Adrenal gland (tissue), 12 donors: ENCODE results near the gene BCAR1. TPM values are rescaled to one million over a fixed set of nuclear protein-coding genes. Genes with fewer than 3 reads are reported as not detected.

Source experiments
- DNase-seq, 7 donors: peaks; one replicate each; pipeline ENCODE4 v3.0.0-alpha.2; 2019 to 2020
- H3K27ac ChIP-seq, 5 donors: fragments of 200-600 bp; sonication (generic) in 4 of 5; 1 replicate in 3 of 5; 2 replicates in 2 of 5; pipeline versions ENCODE4 v1.5.1 to v1.8.0; 2016 to 2020; ENCODE audit warnings: mild to moderate bottlenecking in 1 of 5
- H3K27me3 ChIP-seq: fragments of 200-600 bp; 2 replicates; pipeline ENCODE4 v1.8.0; 2021
- H3K36me3 ChIP-seq, 2 donors: fragments of 200-600 bp; replicated peaks in 1 of 2; 1 replicate in 1 of 2; 2 replicates in 1 of 2; pipeline versions ENCODE4 v1.5.1 to v1.8.0; 2018 to 2022
- H3K4me1 ChIP-seq, 2 donors: fragments of 200-600 bp; replicated peaks in 1 of 2; 1 replicate in 1 of 2; 2 replicates in 1 of 2; pipeline versions ENCODE4 v1.5.1 to v1.8.0; 2018 to 2021
- H3K4me3 ChIP-seq, 4 donors: fragments of 200-600 bp; sonication (generic) in 3 of 4; one replicate each; pipeline ENCODE4 v1.5.1; 2016 to 2018
- H3K9me3 ChIP-seq, 3 donors: fragments of 200-600 bp; sonication (generic) in 1 of 3; replicated peaks in 1 of 3; 1 replicate in 2 of 3; 2 replicates in 1 of 3; pipeline versions ENCODE4 v1.5.1 to v1.8.0; 2016 to 2021
- POLR2A ChIP-seq, 2 donors: fragments of 450-650 bp; IDR thresholded peaks; one replicate each; pipeline ENCODE4 v1.6.1; 2017; ENCODE audit warnings: antibody characterized with exemption in 2 of 2, mild to moderate bottlenecking in 2 of 2, moderate library complexity in 1 of 2
- WGBS, 4 donors: extraction: QIAGEN DNeasy Blood & Tissue Kit in 2 of 4; methylation state at CpG; one replicate each; pipeline versions ENCODE4 v1.1.5 to v1.1.7; 2013 to 2017; 5-methylcytosine and 5-hydroxymethylcytosine counted together
- intact Hi-C, 2 donors: fragments of 100-400 bp; cut with DNase I; formaldehyde crosslinking; loops; one replicate each; pipeline versions ENCODE4 v1.14.1 to v1.15.0; 2022 to 2023
- polyA plus RNA-seq, 3 donors: library from polyadenylated mRNA; stranded (reverse); fragments of 200-250 nt in 2 of 3; fragments of 350-450 nt in 1 of 3; fragmentation: Illumina TruSeq in 1 of 3; extraction: RNeasy Lipid Tissue Mini Kit (QIAGEN cat#74804) in 1 of 3; gene quantifications; one replicate each; pipeline ENCODE4 v1.2.3, GENCODE V29; 2013 to 2014
- total RNA-seq, 9 donors: library from RNA; depleted of rRNA in 4 of 9; stranded (reverse); fragments of >200 nt in 4 of 9; fragments of 120-200 nt in 1 of 9; fragmentation: NEBNext Ultra II Directional in 1 of 9; extraction: Animal tissue kit (Norgen Biotek cat#: 25700) in 1 of 9; gene quantifications; one replicate each; pipeline versions ENCODE4 v1.1.0 to v1.2.4, GENCODE V29; 2013 to 2023
- TF ChIP-seq, protein P1 (sequence below), 6 experiments: fragments of 450-650 bp in 4 of 6; fragments of 200-600 bp in 2 of 6; sonication (generic) in 1 of 6; IDR thresholded peaks; 1 replicate in 5 of 6; 2 replicates in 1 of 6; pipeline versions ENCODE4 v1.5.1 to v1.8.0; 2016 to 2021; ENCODE audit warnings: antibody characterized with exemption in 6 of 6, mild to moderate bottlenecking in 2 of 6, moderate library complexity in 1 of 6
- donor health status: healthy with polysubstance abuse.
- donor health status: Bipolar disorder and iron deficiency.
- donor health status: DM: yes; HTN: yes; CAD: no.
- donor health status: DM: no; HTN: no; CAD: no.
- donor health status: DM: no; HTN: no; CAD: no.
- donor health status: DM: yes; HTN: yes; CAD: no.

The BCAR1 gene
- total and polyA plus RNA-seq, 12 donors: 10.2 to 87.7 (median 63.8) TPM

DNA sequence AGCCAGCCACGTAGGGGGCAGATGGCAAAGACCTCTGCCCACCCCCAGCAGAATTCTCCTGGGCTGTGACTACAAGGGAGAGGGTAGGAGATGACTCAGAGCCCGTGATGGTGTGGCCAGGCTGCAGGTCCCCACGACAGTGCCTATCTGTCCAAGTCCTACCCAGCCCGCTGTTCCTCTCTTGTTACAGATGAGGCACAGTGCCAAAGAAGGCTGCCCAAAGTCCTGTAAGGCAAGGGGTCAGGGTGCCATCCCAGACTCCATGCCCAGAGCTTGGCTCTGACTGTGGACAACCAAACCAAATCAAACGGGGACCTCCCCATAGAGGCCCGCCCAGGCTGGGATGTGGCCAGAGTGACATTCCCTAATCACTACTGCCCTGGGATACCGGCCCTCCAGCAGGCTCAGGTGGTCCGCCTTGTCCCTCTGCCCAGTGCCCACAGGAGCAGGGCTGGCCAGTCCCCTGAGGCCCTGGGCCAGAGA lies 12.6 kb upstream of the BCAR1 start:
- intact Hi-C loops: no loop called here
- WGBS, 4 donors: 25 to 40% (median 35%) methylated on average over 1 to 8 of the region's 8 CpGs

DNA sequence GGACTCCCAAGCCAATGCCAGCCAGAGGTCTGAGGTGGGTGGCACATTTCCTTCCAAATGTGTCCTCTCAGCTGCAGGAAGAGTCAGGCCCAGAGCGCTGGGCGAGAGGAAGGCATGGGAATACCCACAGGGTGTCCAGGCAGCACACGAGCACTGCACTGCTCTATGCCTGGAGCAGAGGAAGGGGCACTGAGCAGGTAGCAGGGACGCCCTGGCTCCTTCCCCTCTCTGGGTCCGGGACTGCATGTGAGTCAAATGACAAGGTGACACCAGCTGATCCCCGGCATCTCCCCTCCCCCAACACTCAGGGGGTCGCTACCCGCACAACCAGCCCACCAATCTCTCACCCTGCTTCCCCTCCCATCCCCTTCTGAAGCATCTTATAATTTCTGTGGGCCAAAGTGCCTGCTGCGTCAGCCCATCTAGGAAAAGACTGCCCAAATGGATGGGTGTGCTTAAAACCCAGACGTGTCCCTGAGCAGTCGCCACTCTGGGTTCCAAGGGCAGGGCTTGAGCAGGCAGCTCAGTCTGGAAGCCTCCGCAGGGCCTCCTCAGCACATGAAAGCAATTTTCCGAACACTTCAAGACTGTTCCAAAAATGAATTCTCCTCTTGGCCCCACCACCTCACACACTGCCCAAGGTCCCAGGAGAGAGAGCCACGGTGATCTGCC lies 12.0 kb upstream of the BCAR1 start:
- Histone ChIP-seq H3K27ac (peak overlapping the region in 4 of 5 donors; percentile 76 to 97 (median 89)), H3K4me1 (peaks cover 45 to 68% of the 10 kb centered on the region in 2 donors), H3K36me3 (no peaks in the 10 kb centered on the region), H3K27me3 (no peaks in the 10 kb centered on the region), H3K9me3 (no peaks in the 10 kb centered on the region), H3K4me3 (peak overlapping the region in 1 of 4 donors; percentile 100)
- DNase-seq: peak in 3 of 7 donors; percentile 58 to 78 (median 74)
- intact Hi-C loops: no loop called here
- 30 to 40% (median 37%) methylated on average over 2 to 14 of the region's 14 CpGs for WGBS, 4 donors
- TF ChIP-seq POLR2A (IDR thresholded peaks at IDR 0.05): no peak
- TF ChIP-seq, protein P1, sequence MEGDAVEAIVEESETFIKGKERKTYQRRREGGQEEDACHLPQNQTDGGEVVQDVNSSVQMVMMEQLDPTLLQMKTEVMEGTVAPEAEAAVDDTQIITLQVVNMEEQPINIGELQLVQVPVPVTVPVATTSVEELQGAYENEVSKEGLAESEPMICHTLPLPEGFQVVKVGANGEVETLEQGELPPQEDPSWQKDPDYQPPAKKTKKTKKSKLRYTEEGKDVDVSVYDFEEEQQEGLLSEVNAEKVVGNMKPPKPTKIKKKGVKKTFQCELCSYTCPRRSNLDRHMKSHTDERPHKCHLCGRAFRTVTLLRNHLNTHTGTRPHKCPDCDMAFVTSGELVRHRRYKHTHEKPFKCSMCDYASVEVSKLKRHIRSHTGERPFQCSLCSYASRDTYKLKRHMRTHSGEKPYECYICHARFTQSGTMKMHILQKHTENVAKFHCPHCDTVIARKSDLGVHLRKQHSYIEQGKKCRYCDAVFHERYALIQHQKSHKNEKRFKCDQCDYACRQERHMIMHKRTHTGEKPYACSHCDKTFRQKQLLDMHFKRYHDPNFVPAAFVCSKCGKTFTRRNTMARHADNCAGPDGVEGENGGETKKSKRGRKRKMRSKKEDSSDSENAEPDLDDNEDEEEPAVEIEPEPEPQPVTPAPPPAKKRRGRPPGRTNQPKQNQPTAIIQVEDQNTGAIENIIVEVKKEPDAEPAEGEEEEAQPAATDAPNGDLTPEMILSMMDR (IDR thresholded peaks at IDR 0.05): no peak

More for the DNA sequence above, 12.6 kb upstream of the BCAR1 start:
- Histone ChIP-seq H3K9me3 (no peaks in the 10 kb centered on the region), H3K27me3 (no peaks in the 10 kb centered on the region), H3K36me3 (no peaks in the 10 kb centered on the region), H3K4me3 (peak overlapping the region in 1 of 4 donors; percentile 100), H3K27ac (peak overlapping the region; percentile 12 to 97 (median 87)), H3K4me1 (peaks cover 45 to 67% of the 10 kb centered on the region in 2 donors)
- TF ChIP-seq, protein P1 (IDR thresholded peaks at IDR 0.05): no peak
- TF ChIP-seq POLR2A (IDR thresholded peaks at IDR 0.05): peak in 1 of 2 donors; percentile 74
- peak; percentile 82 to 94 (median 92) for DNase-seq

DNA sequence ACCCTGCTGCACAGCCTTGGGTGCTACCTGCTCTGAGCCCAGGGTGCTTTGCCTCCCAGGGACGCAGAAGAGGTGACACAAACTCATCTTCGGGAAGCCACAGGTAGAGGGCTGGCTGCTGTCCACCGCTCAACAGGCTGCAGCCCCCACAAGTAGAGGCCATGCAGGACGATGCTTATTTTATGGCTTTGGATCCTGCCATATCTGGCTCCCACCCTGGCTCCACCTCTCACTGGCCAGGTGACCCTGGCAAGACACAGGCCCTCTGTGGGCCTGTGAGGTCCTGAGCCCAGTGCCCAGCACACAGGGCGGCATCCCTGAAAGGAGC lies 11.3 kb upstream of the BCAR1 start:
- intact Hi-C loops: no loop called here
- peak overlapping the region in 4 of 5 donors; percentile 76 to 97 (median 89) for H3K27ac ChIP-seq
- H3K27me3 ChIP-seq: no peaks in the 10 kb centered on the region
- no peak overlapping the region for H3K4me3 ChIP-seq
- TF ChIP-seq, protein P1 (IDR thresholded peaks at IDR 0.05): no peak
- no peak for TF ChIP-seq POLR2A (IDR thresholded peaks at IDR 0.05)
- H3K36me3 ChIP-seq: no peaks in the 10 kb centered on the region
- H3K9me3 ChIP-seq: no peaks in the 10 kb centered on the region
- no peak for DNase-seq
- H3K4me1 ChIP-seq: peaks cover 40 to 69% of the 10 kb centered on the region in 2 donors
- 66 to 82% (median 72%) methylated on average over 3 to 5 of the region's 5 CpGs for WGBS, 4 donors

DNA sequence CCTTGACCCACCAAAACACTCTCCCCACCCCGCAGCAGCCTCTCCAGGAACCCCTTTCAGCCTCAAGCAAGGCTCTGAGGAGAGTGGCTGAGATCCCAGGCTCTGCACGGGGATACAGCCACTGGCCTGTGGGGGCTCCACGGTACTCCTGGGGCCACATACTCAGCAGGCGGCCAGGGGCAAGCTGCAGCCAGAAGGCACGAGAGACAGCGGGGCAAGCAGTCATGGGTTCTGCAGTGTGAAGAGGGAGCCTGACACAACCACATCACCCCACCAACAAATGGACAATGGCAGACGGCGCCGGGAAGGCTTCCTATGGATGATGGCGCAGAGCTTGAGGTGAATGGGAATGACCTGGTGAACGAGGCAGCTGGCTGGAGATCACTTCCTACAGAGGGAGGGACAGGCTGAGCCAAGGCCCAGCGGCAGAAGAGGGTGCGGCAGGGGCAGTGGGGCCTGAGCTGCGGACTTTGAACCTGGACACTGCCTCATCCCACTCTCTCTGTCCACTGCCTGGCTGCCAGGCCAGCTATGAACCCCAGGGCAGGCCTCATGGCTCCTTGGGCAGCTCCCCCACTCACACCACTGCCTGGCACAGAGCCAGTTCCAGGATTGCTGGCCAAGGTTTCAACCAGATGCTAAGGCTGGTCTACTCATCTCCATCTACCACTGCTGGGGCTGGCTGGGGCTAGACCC lies 10.8 kb upstream of the BCAR1 start:
- DNase-seq: peak in 6 of 7 donors; percentile 37 to 80 (median 62)
- Histone ChIP-seq H3K27me3 (no peaks in the 10 kb centered on the region), H3K4me1 (peaks cover 38 to 71% of the 10 kb centered on the region in 2 donors), H3K27ac (peak overlapping the region in 4 of 5 donors; percentile 76 to 97 (median 89)), H3K36me3 (no peaks in the 10 kb centered on the region), H3K9me3 (no peaks in the 10 kb centered on the region), H3K4me3 (no peak overlapping the region)
- WGBS, 4 donors: 61 to 77% (median 68%) methylated on average over 8 to 14 of the region's 14 CpGs
- no peak for TF ChIP-seq POLR2A (IDR thresholded peaks at IDR 0.05)
- TF ChIP-seq, protein P1 (IDR thresholded peaks at IDR 0.05): no peak
- intact Hi-C loops: no loop called here
